Panc1 (cell line): Measurements from ENCODE around the gene C13orf42. TPM values are rescaled to one million over a fixed set of nuclear protein-coding genes. Genes with fewer than 3 reads are reported as not detected.
A peak's percentile ranks its signal among the peaks of the same experiment; 100 is the strongest.

ENCODE experiments used
- ATAC-seq: fragments of 200-7000 bp; cut with Tn5 transposase; 2 replicates; pipeline ENCODE4 v1.9.1; 2020; ENCODE audit warnings: mild to moderate bottlenecking, moderate library complexity
- BruUV-seq: library from RNA; stranded (reverse); fragments of 400-500 nt; replicated peaks from 2 replicates; lab custom pipeline; 2021; lab: Mats Ljungman, UMichigan
- CTCF ChIA-PET: fragments of 300-600 bp; sonication (Branson Sonifier 250); formaldehyde crosslinking; loops from one replicate; lab custom pipeline; 2022; ENCODE audit warnings: antibody characterized with exemption; lab: Charles Lee
- POLR2A ChIA-PET: fragments of 300-600 bp; sonication (Branson Sonifier 250); formaldehyde crosslinking; loops from one replicate; lab custom pipeline; 2022; ENCODE audit warnings: antibody characterized with exemption; lab: Charles Lee
- DNase-seq: peaks from one replicate; pipeline ENCODE4 v3.0.0-alpha.2; 2010; ENCODE audit warnings: low read depth, low spot score
- H3K27ac ChIP-seq: 2 replicates; pipeline ENCODE4 v1.5.1; 2011; ENCODE audit warnings: mild to moderate bottlenecking, low read length, inconsistent platforms
- H3K27me3 ChIP-seq: fragments of 200-500 bp; sonication (Bioruptor generic); 2 replicates; pipeline ENCODE4 v1.6.0; 2014; ENCODE audit warnings: low read length, inconsistent platforms; ENCODE audit not compliant: control insufficient read depth, insufficient read depth
- H3K36me3 ChIP-seq: fragments of 200-500 bp; sonication (Bioruptor generic); 2 replicates; pipeline ENCODE4 v1.5.1; 2014; ENCODE audit warnings: inconsistent platforms, mild to moderate bottlenecking, low read length, moderate library complexity; ENCODE audit not compliant: control insufficient read depth, insufficient read depth
- H3K4me1 ChIP-seq: 2 replicates; pipeline ENCODE4 v1.5.1; 2011; ENCODE audit warnings: inconsistent platforms, mild to moderate bottlenecking, low read length, moderate library complexity; ENCODE audit not compliant: control insufficient read depth, insufficient read depth
- H3K4me3 ChIP-seq, 2 experiments: 2 replicates each; pipeline ENCODE4 v1.5.1; 2011 to 2012; ENCODE audit warnings: low read depth in 2 of 2, low read length in 2 of 2, mild to moderate bottlenecking in 2 of 2, inconsistent platforms in 1 of 2, moderate library complexity in 1 of 2
- H3K9me3 ChIP-seq: fragments of 200-500 bp; sonication (Bioruptor generic); 2 replicates; pipeline ENCODE4 v1.5.1; 2014; ENCODE audit warnings: low read depth, mild to moderate bottlenecking, inconsistent platforms, low read length, moderate library complexity; ENCODE audit not compliant: control insufficient read depth, insufficient read depth
- POLR2AphosphoS5 ChIP-seq: IDR thresholded peaks from 2 replicates; pipeline ENCODE4 v1.6.1; 2012; ENCODE audit warnings: mild to moderate bottlenecking, low read depth, low read length, moderate library complexity
- SIN3A ChIP-seq: IDR thresholded peaks from 2 replicates; pipeline ENCODE4 v1.6.1; 2012; ENCODE audit warnings: low read depth, mild to moderate bottlenecking, low read length, moderate library complexity, borderline replicate concordance; ENCODE audit not compliant: insufficient read depth
- TCF7L2 ChIP-seq: IDR thresholded peaks from 2 replicates; pipeline ENCODE4 v1.6.1; 2011; ENCODE audit warnings: mild to moderate bottlenecking, low read depth, low read length, inconsistent platforms
- in situ Hi-C: cut with HindIII; loops from 2 replicates; pipeline ENCODE4 v1.10.0; 2016; ENCODE audit warnings: low sequenced_read_pairs, low pct_unique_long_range_greater_than_20kb
- intact Hi-C: fragments of 100-400 bp; cut with micrococcal nuclease; formaldehyde crosslinking; loops from one replicate; pipeline ENCODE4 v1.10.0; 2022; ENCODE audit not compliant: unreplicated experiment
- total RNA-seq: library from RNA; stranded (reverse); gene quantifications from one replicate; pipeline ENCODE4 v1.2.1, GENCODE V29; 2021; ENCODE audit not compliant: unreplicated experiment
- TF ChIP-seq, protein P1 (sequence below): fragments of 450-650 bp; IDR thresholded peaks from 2 replicates; pipeline ENCODE4 v1.5.1; 2017; ENCODE audit warnings: mild to moderate bottlenecking
- TF ChIP-seq, protein P2 (sequence below), 2 experiments: IDR thresholded peaks; 2 replicates each; pipeline ENCODE4 v1.6.1; 2011 to 2012; ENCODE audit warnings: low read depth in 2 of 2, control low read depth in 1 of 2, low read length in 1 of 2, mild to moderate bottlenecking in 1 of 2, moderate library complexity in 1 of 2; ENCODE audit not compliant: insufficient read depth in 1 of 2

Gene C13orf42
- total RNA-seq, 1 experiment from 2014 or later: not detected

DNA sequence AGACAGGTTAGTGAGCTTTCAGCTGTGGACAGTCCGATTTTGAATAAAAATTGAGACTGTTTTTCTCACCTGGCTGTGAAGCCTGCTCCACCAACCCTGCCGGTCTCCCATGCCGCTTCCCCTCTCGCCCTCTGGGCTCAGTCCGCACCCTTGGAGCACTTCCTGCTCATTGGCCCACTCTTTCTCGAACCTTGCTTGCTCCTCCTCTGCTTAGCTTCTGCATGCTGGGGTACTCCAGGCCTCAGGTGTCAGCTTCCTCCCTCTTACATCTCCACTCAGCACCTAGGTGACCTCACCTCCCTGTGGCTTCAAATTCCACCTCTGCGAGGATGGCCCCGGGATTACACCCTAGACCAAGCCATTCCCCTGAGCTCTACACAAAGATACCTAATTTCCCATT, 39.6 kb downstream of the C13orf42 start:
- DNase-seq (no peak), ATAC-seq (no peak)
- in situ Hi-C loops: no loop called here
- TF ChIP-seq, protein P1, sequence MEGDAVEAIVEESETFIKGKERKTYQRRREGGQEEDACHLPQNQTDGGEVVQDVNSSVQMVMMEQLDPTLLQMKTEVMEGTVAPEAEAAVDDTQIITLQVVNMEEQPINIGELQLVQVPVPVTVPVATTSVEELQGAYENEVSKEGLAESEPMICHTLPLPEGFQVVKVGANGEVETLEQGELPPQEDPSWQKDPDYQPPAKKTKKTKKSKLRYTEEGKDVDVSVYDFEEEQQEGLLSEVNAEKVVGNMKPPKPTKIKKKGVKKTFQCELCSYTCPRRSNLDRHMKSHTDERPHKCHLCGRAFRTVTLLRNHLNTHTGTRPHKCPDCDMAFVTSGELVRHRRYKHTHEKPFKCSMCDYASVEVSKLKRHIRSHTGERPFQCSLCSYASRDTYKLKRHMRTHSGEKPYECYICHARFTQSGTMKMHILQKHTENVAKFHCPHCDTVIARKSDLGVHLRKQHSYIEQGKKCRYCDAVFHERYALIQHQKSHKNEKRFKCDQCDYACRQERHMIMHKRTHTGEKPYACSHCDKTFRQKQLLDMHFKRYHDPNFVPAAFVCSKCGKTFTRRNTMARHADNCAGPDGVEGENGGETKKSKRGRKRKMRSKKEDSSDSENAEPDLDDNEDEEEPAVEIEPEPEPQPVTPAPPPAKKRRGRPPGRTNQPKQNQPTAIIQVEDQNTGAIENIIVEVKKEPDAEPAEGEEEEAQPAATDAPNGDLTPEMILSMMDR: no peak
- TF ChIP-seq, protein P2, sequence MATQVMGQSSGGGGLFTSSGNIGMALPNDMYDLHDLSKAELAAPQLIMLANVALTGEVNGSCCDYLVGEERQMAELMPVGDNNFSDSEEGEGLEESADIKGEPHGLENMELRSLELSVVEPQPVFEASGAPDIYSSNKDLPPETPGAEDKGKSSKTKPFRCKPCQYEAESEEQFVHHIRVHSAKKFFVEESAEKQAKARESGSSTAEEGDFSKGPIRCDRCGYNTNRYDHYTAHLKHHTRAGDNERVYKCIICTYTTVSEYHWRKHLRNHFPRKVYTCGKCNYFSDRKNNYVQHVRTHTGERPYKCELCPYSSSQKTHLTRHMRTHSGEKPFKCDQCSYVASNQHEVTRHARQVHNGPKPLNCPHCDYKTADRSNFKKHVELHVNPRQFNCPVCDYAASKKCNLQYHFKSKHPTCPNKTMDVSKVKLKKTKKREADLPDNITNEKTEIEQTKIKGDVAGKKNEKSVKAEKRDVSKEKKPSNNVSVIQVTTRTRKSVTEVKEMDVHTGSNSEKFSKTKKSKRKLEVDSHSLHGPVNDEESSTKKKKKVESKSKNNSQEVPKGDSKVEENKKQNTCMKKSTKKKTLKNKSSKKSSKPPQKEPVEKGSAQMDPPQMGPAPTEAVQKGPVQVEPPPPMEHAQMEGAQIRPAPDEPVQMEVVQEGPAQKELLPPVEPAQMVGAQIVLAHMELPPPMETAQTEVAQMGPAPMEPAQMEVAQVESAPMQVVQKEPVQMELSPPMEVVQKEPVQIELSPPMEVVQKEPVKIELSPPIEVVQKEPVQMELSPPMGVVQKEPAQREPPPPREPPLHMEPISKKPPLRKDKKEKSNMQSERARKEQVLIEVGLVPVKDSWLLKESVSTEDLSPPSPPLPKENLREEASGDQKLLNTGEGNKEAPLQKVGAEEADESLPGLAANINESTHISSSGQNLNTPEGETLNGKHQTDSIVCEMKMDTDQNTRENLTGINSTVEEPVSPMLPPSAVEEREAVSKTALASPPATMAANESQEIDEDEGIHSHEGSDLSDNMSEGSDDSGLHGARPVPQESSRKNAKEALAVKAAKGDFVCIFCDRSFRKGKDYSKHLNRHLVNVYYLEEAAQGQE (IDR thresholded peaks at IDR 0.05; ENCODE audit: insufficient read depth in 1 of 2, low read depth in 2 of 2, low read length in 1 of 2): no peak
- no peak for TF ChIP-seq TCF7L2
- no peak for TF ChIP-seq POLR2AphosphoS5
- TF ChIP-seq SIN3A: no peak
- POLR2A ChIA-PET: no interaction called here
- Histone ChIP-seq H3K36me3 (no peaks in the 10 kb centered on the region), H3K9me3 (no peaks in the 10 kb centered on the region), H3K4me1 (peaks cover 2% of the 10 kb centered on the region; the same call in 1 of the 2 replicates), H3K27me3 (no peaks in the 10 kb centered on the region), H3K4me3 (no peak overlapping the region), H3K27ac (no peak overlapping the region)
- intact Hi-C loops: loop anchor here (10.0 kb wide), 1 partner anchor 157 kb away; no protein-coding TSS in a partner anchor
- BruUV-seq: no TSS peak
- CTCF ChIA-PET: interaction anchor here (1.1 kb wide), 1 partner anchor 989 kb away, joined by 3 read pairs; no protein-coding TSS in a partner anchor

DNA sequence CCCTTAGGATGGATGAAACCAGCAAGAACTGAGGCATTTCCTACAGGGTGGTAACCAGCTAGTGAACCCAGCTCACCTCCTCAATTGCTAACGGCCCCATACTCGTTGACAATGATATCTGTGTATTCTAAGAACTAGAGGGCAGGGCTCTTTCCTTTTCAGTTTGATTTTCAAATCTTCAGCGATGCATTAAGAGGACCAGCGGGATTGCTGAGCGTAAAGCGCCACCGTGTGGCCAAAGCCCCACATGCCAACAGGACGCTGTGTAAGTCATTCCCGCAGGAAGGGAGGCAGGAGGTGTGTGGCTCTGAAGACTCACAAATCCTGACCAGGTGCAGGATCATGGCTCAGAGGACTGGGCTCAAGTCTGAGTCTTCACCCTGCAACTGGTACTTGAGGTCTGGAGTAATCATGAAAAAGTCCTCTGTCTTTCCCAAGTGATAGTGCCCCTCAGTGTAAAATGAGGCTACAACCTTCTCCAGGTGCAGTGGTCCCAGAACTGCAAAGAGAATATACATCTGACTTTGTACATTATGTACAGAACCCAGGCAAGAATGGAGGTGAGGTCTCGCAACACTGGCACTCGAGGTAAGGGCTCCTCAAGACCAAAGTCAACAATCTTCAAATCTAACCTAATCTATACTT, 40.9 kb downstream of the C13orf42 start:
- in situ Hi-C loops: no loop called here
- intact Hi-C loops: loop anchor here (10.0 kb wide), 1 partner anchor 155 kb away; no protein-coding TSS in a partner anchor
- CTCF ChIA-PET: no interaction called here
- DNase-seq (peak; percentile 72), ATAC-seq (peak; percentile 94)
- no peak overlapping the region for H3K4me3 ChIP-seq
- H3K36me3 ChIP-seq: no peaks in the 10 kb centered on the region
- H3K27me3 ChIP-seq: no peaks in the 10 kb centered on the region
- POLR2A ChIA-PET: no interaction called here
- H3K27ac ChIP-seq: peak overlapping the region; percentile 51; the same call in 1 of the 2 replicates
- H3K9me3 ChIP-seq: no peaks in the 10 kb centered on the region
- BruUV-seq: no TSS peak
- TF ChIP-seq POLR2AphosphoS5: no peak
- TF ChIP-seq, protein P1: peak; percentile 86
- no peak for TF ChIP-seq SIN3A
- H3K4me1 ChIP-seq: peaks cover 2% of the 10 kb centered on the region; the same call in 1 of the 2 replicates
